Ovary (tissue), 10 donors: ENCODE measurements around the gene SLC28A3. TPM values are rescaled to one million over a fixed set of nuclear protein-coding genes. Genes with fewer than 3 reads are reported as not detected.
"Not testable (repeated sequence)": the region's sequence is repeated elsewhere in the genome, so short reads cannot be mapped to it uniquely, and the experiment has no call there.

ENCODE experiments used
- DNase-seq, 5 donors: peaks; one replicate each; pipeline ENCODE4 v3.0.0-alpha.2; 2019 to 2020
- H3K27ac ChIP-seq, 2 donors: fragments of 200-600 bp; one replicate each; pipeline versions ENCODE4 v1.5.1 to v1.8.0; 2019 to 2022
- H3K27me3 ChIP-seq: fragments of 200-600 bp; one replicate; pipeline ENCODE4 v1.8.0; 2022
- H3K36me3 ChIP-seq: fragments of 200-600 bp; sonication (generic); one replicate; pipeline ENCODE4 v1.5.1; 2019
- H3K4me1 ChIP-seq: one replicate; pipeline ENCODE4 v1.8.1; 2013; ENCODE audit warnings: mild to moderate bottlenecking, moderate library complexity; ENCODE audit not compliant: insufficient read depth
- H3K4me3 ChIP-seq: fragments of 200-600 bp; sonication (generic); one replicate; pipeline ENCODE4 v1.5.1; 2017
- H3K9me3 ChIP-seq, 2 donors: fragments of 200-600 bp in 1 of 2; sonication (generic) in 1 of 2; one replicate each; pipeline versions ENCODE4 v1.5.1 to v1.8.1; 2013 to 2019; ENCODE audit warnings: mild to moderate bottlenecking in 1 of 2, moderate library complexity in 1 of 2
- EP300 ChIP-seq: sonication (generic); formaldehyde crosslinking; IDR thresholded peaks from one replicate; pipeline ENCODE4 v1.6.1; 2017; ENCODE audit warnings: antibody characterized with exemption
- POLR2A ChIP-seq: fragments of 450-650 bp; IDR thresholded peaks from one replicate; pipeline ENCODE4 v1.6.1; 2017; ENCODE audit warnings: antibody characterized with exemption, mild to moderate bottlenecking, moderate library complexity
- WGBS, 3 donors: extraction: QIAGEN DNeasy Blood & Tissue Kit in 1 of 3; methylation state at CpG; one replicate each; pipeline versions ENCODE4 v1.1.5 to v1.1.7; 2013 to 2017; 5-methylcytosine and 5-hydroxymethylcytosine counted together
- intact Hi-C, 4 donors: fragments of 100-400 bp; cut with DNase I; formaldehyde crosslinking; loops; one replicate each; pipeline versions ENCODE4 v1.11.0 to v1.15.1; 2022 to 2023
- long read RNA-seq, 3 donors: library from polyadenylated mRNA in 2 of 3; unstranded in 2 of 3; transcript quantifications; one replicate each; pipeline ENCODE4 v2.0.0 and lab custom pipeline, GENCODE V29; 2021 to 2026
- polyA plus RNA-seq, 2 donors: library from polyadenylated mRNA; stranded (reverse); fragments of 200-250 nt in 1 of 2; fragments of 350-450 nt in 1 of 2; fragmentation: Illumina TruSeq in 1 of 2; extraction: RNeasy Lipid Tissue Mini Kit (QIAGEN cat#74804) in 1 of 2; gene quantifications; one replicate each; pipeline ENCODE4 v1.2.3, GENCODE V29; 2013 to 2014
- total RNA-seq, 7 donors: library from RNA; depleted of rRNA in 2 of 7; stranded (reverse); fragments of >200 nt in 2 of 7; fragmentation: NEBNext Ultra II Directional in 3 of 7; extraction: Animal tissue kit (Norgen Biotek cat#: 25700) in 3 of 7; gene quantifications; one replicate each; pipeline versions ENCODE4 v1.1.0 to v1.2.4, GENCODE V29; 2016 to 2023
- TF ChIP-seq, protein P1 (sequence below), 3 donors: fragments of 450-650 bp in 2 of 3; fragments of 200-600 bp in 1 of 3; IDR thresholded peaks; one replicate each; pipeline versions ENCODE4 v1.5.1 to v1.8.0; 2016 to 2022; ENCODE audit warnings: antibody characterized with exemption in 3 of 3, mild to moderate bottlenecking in 1 of 3
- donor health status: DM: no; HTN: no; CAD: no; lungs with moderate emphysema.
- donor health status: DM: no; HTN: no; CAD: no.
- donor health status: Bipolar disorder and iron deficiency.
- donor health status: DM: yes; HTN: yes; CAD: no.
- donor health status: DM: no; HTN: no; CAD: no.
- donor health status: DM: yes; HTN: yes; CAD: no.

The SLC28A3 gene, protein sequence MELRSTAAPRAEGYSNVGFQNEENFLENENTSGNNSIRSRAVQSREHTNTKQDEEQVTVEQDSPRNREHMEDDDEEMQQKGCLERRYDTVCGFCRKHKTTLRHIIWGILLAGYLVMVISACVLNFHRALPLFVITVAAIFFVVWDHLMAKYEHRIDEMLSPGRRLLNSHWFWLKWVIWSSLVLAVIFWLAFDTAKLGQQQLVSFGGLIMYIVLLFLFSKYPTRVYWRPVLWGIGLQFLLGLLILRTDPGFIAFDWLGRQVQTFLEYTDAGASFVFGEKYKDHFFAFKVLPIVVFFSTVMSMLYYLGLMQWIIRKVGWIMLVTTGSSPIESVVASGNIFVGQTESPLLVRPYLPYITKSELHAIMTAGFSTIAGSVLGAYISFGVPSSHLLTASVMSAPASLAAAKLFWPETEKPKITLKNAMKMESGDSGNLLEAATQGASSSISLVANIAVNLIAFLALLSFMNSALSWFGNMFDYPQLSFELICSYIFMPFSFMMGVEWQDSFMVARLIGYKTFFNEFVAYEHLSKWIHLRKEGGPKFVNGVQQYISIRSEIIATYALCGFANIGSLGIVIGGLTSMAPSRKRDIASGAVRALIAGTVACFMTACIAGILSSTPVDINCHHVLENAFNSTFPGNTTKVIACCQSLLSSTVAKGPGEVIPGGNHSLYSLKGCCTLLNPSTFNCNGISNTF
- total RNA-seq = 1 to 10 TPM in 2 of 7 donors, under 1 TPM in 4, not detected in 1; 0.08 to 9.0 (median 0.59) TPM
- polyA plus RNA-seq = 1 to 10 TPM in 1 of 2 donors, under 1 TPM in 1; 0.08 to 8.6 TPM
- long read RNA-seq, donor 1 = 0 reads
- long read RNA-seq, donor 2 = 0 reads
- long read RNA-seq, donor 3, partial matches to known transcripts = 1 of 1 reads
- long read RNA-seq, donor 3, other reads (novel, unspliced or antisense) = 0 of 1 reads

DNA sequence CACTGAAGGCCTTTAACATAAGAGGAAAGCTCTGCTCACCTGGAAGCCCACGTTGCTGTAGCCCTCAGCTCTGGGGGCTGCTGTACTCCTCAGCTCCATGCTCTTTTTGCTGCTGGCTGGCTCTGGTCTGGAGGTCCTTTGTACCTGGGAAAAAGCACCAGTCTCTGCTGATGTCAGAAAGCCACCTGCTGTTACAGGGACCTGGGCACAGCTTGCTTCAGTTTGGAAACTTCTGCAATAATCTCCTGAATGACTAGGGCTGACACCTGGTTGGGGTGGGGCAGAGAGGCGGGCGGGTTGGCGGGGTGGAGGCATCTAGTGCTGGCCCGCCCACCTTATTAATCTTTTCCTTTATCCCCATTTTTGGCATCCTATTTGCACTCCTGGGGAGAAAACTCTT, at the start of gene SLC28A3:
Gene SLC28A3 (minus strand): TSS at position 224 of the 400 bp plus-strand sequence. CDS start 125 bp downstream, at position 99.
- no peak within 1 kb of the TSS for H3K27ac ChIP-seq
- H3K36me3 ChIP-seq = no peaks in the 10 kb centered on the region
- no peaks in the 10 kb centered on the region for H3K9me3 ChIP-seq
- WGBS, 3 donors = 89 to 91% (median 91%) methylated on average over 5 of the region's 5 CpGs
- H3K4me3 ChIP-seq = no peak within 1 kb of the TSS
- intact Hi-C loops = no loop called here
- H3K27me3 ChIP-seq = no peaks in the 10 kb centered on the region
- DNase-seq = no peak
- TF ChIP-seq, protein P1, sequence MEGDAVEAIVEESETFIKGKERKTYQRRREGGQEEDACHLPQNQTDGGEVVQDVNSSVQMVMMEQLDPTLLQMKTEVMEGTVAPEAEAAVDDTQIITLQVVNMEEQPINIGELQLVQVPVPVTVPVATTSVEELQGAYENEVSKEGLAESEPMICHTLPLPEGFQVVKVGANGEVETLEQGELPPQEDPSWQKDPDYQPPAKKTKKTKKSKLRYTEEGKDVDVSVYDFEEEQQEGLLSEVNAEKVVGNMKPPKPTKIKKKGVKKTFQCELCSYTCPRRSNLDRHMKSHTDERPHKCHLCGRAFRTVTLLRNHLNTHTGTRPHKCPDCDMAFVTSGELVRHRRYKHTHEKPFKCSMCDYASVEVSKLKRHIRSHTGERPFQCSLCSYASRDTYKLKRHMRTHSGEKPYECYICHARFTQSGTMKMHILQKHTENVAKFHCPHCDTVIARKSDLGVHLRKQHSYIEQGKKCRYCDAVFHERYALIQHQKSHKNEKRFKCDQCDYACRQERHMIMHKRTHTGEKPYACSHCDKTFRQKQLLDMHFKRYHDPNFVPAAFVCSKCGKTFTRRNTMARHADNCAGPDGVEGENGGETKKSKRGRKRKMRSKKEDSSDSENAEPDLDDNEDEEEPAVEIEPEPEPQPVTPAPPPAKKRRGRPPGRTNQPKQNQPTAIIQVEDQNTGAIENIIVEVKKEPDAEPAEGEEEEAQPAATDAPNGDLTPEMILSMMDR (IDR thresholded peaks at IDR 0.05) = no peak
- TF ChIP-seq POLR2A (no peak), EP300 (no peak)
- no peaks in the 10 kb centered on the region for H3K4me1 ChIP-seq

DNA sequence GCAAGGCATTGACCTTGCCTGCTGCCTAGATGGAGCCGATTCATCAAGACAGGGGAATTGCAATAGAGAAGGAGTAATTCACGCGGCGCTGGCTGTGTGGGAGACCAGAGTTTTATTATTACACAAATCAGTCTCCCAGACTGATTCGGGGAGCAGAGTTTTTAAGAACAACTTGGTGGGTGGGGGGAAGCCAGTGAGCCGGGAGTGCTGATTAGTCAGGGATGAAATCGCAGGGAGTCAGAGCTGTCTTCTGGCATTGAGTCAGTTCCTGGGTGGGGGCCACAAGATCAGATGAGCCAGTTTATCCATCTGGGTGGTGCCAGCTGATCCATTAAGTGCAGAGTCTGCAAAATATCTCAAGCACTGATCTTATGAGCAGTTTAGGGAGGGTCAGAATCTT, 49.7 kb upstream of the SLC28A3 start:
- H3K9me3 ChIP-seq, H3K36me3 ChIP-seq, H3K27me3 ChIP-seq, H3K4me1 ChIP-seq, H3K27ac ChIP-seq, DNase-seq, H3K4me3 ChIP-seq: not testable (repeated sequence)
- intact Hi-C loops = loop anchor here in 3 of 4 donors (10.0 kb wide), 4 partner anchors 395 to 1215 kb away; no protein-coding TSS in a partner anchor
- 42 to 51% (median 43%) methylated on average over 7 of the region's 7 CpGs for WGBS, 3 donors

DNA sequence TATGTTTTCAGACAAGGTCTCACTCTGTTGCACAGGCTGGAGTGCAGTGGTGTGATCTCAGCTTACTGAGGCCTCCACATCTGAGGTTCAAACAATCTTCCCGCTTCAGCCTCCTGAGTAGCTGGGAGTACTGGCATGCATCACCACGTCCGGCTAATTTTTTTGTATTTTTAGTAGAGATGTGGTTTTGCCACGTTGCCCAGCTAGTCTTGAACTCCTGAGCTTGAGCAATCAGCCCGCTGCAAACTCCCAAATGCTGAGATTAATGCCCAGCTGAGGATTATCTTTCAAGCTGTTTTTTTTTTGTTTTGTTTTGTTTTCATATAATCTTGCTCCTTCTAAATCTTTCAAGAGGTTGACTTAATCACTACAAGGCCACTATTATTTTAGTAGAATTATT, 47.3 kb upstream of the SLC28A3 start:
- intact Hi-C loops = no loop called here
- H3K36me3 ChIP-seq = no peaks in the 10 kb centered on the region
- no peaks in the 10 kb centered on the region for H3K27me3 ChIP-seq
- TF ChIP-seq, protein P1 (IDR thresholded peaks at IDR 0.05) = no peak
- TF ChIP-seq POLR2A = no peak
- TF ChIP-seq EP300 = no peak
- H3K4me1 ChIP-seq = no peaks in the 10 kb centered on the region
- H3K4me3 ChIP-seq = no peak overlapping the region
- no peak for DNase-seq
- 59 to 72% (median 61%) methylated on average over 5 of the region's 5 CpGs for WGBS, 3 donors
- H3K27ac ChIP-seq = no peak overlapping the region
- no peaks in the 10 kb centered on the region for H3K9me3 ChIP-seq

DNA sequence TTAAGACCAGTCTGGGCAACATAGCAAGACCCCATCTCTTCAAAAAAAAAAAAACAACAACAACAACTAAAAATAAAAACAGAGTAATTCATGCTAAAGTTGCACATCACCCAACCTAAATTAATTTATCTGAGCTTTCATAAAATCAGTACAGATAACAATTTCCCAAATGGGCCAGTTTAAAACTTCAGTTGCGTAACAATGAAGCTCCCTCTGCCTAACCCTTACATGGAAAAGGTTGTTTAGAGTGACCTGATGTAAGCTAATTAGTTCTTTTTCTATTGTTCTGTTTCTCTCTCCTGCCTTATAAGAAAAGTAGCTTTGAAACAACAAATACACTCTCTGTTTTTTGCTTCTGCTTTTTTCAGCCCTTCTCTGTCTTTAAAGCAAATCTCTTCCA, 46.2 kb upstream of the SLC28A3 start:
- no peaks in the 10 kb centered on the region for H3K36me3 ChIP-seq
- H3K27me3 ChIP-seq = no peaks in the 10 kb centered on the region
- H3K9me3 ChIP-seq = no peaks in the 10 kb centered on the region
- WGBS, 3 donors = 95 to 98% (median 95%) methylated on average over 1 of the region's 1 CpG
- intact Hi-C loops = no loop called here
- H3K27ac ChIP-seq = no peak overlapping the region
- TF ChIP-seq POLR2A (no peak), EP300 (no peak)
- TF ChIP-seq, protein P1 (IDR thresholded peaks at IDR 0.05) = no peak
- no peaks in the 10 kb centered on the region for H3K4me1 ChIP-seq
- DNase-seq = no peak
- no peak overlapping the region for H3K4me3 ChIP-seq
